Measurements from ENCODE around the gene CSGALNACT2. TPM values are rescaled to one million over a fixed set of nuclear protein-coding genes. Genes with fewer than 3 reads are reported as not detected.

The CSGALNACT2 gene
- total and polyA plus RNA-seq, 2 experiments from 2014 or later: 7.7 to 13.9 TPM

- Histone ChIP-seq H2AFZ (no peak overlapping the region), H3K9me2 (replicated peaks; ENCODE audit: insufficient read depth) (no peaks in the 10 kb centered on the region), H3K9me3 (ENCODE audit: low read depth) (no peaks in the 10 kb centered on the region), H3K36me3 (replicated peaks; ENCODE audit: insufficient read depth, low read depth) (no peaks in the 10 kb centered on the region), H3K27ac (no peak overlapping the region), H4K20me1 (ENCODE audit: insufficient read depth, poor library complexity, severe bottlenecking) (no peaks in the 10 kb centered on the region), H3K4me2 (no peak overlapping the region), H3K4me1 (ENCODE audit: insufficient read depth) (peaks cover 15% of the 10 kb centered on the region), H3K4me3 (no peak overlapping the region), H3K79me2 (peaks cover 13% of the 10 kb centered on the region), H3K27me3 (no peaks in the 10 kb centered on the region)
- DNase-seq (ENCODE audit: low spot score): no peak
- WGBS (ENCODE audit: low lambda C conversion rate, missing lambda C conversion rate): 73% methylated on average over 3 of the region's 3 CpGs
- TF ChIP-seq EZH2 (IDR thresholded peaks at IDR 0.05; ENCODE audit: borderline replicate concordance): no peak
- TF ChIP-seq EZH2phosphoT487 (IDR thresholded peaks at IDR 0.05; ENCODE audit: low read depth, severe bottlenecking, unreplicated experiment): no peak
- no peak for TF ChIP-seq CTCF (IDR thresholded peaks at IDR 0.05; ENCODE audit: poor library complexity)
These were observed 5.1 kb upstream of the CSGALNACT2 start for GRCh38 chr10:43132867-43133787.

GRCh38 chr10:43134126-43134905 lies 3.9 kb upstream of the CSGALNACT2 start:
- no peak for TF ChIP-seq CTCF (IDR thresholded peaks at IDR 0.05; ENCODE audit: poor library complexity)
- TF ChIP-seq EZH2 (IDR thresholded peaks at IDR 0.05; ENCODE audit: borderline replicate concordance): no peak
- no peak for TF ChIP-seq EZH2phosphoT487 (IDR thresholded peaks at IDR 0.05; ENCODE audit: low read depth, severe bottlenecking, unreplicated experiment)
- no peaks in the 10 kb centered on the region for H3K36me3 ChIP-seq (replicated peaks; ENCODE audit: insufficient read depth, low read depth)
- no peaks in the 10 kb centered on the region for H3K9me2 ChIP-seq (replicated peaks; ENCODE audit: insufficient read depth)
- H3K27ac ChIP-seq: no peak overlapping the region
- no peak overlapping the region for H2AFZ ChIP-seq
- no peak for DNase-seq (ENCODE audit: low spot score)
- H3K4me3 ChIP-seq: no peak overlapping the region
- peaks cover 15% of the 10 kb centered on the region for H3K4me1 ChIP-seq (ENCODE audit: insufficient read depth)
- 94% methylated on average over 5 of the region's 5 CpGs for WGBS (ENCODE audit: low lambda C conversion rate, missing lambda C conversion rate)
- H3K27me3 ChIP-seq: no peaks in the 10 kb centered on the region
- H3K79me2 ChIP-seq: peaks cover 18% of the 10 kb centered on the region
- H4K20me1 ChIP-seq (ENCODE audit: insufficient read depth, poor library complexity, severe bottlenecking): no peaks in the 10 kb centered on the region
- no peaks in the 10 kb centered on the region for H3K9me3 ChIP-seq (ENCODE audit: low read depth)
- no peak overlapping the region for H3K4me2 ChIP-seq

DNA sequence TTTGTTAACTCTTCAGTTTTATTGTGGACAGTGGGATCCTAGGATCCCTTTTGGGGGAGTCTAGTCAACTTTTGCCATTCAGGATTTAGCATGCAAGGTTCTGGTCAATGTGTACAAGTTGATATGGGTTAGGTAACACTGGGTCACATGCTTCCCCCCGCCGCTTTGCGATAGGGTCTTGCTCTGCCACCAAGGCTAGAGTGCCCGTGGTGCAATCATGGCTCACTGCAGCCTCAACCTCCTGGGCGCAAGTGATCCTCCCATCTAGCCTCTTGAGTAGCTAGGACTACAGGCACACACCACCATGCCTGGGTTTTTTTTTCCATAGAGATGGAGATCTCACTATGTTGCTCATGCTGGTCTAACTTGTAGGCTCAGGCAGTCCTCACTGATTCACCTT lies 3.2 kb upstream of the CSGALNACT2 start:
- no peak overlapping the region for H2AFZ ChIP-seq

More for the DNA sequence above, 3.2 kb upstream of the CSGALNACT2 start:
- H3K4me2 ChIP-seq: no peak overlapping the region
- TF ChIP-seq CTCF (IDR thresholded peaks at IDR 0.05; ENCODE audit: poor library complexity) (no peak), EZH2 (IDR thresholded peaks at IDR 0.05; ENCODE audit: borderline replicate concordance) (no peak), EZH2phosphoT487 (IDR thresholded peaks at IDR 0.05; ENCODE audit: low read depth, severe bottlenecking, unreplicated experiment) (no peak)
- H3K9me2 ChIP-seq (replicated peaks; ENCODE audit: insufficient read depth): no peaks in the 10 kb centered on the region
- H3K36me3 ChIP-seq (replicated peaks; ENCODE audit: insufficient read depth, low read depth): no peaks in the 10 kb centered on the region
- H3K9me3 ChIP-seq (ENCODE audit: low read depth): no peaks in the 10 kb centered on the region
- H3K27me3 ChIP-seq: no peaks in the 10 kb centered on the region
- H3K4me1 ChIP-seq (ENCODE audit: insufficient read depth): peaks cover 15% of the 10 kb centered on the region
- no peak overlapping the region for H3K27ac ChIP-seq
- H3K79me2 ChIP-seq: peaks cover 25% of the 10 kb centered on the region
- no peaks in the 10 kb centered on the region for H4K20me1 ChIP-seq (ENCODE audit: insufficient read depth, poor library complexity, severe bottlenecking)
- DNase-seq (ENCODE audit: low spot score): no peak
- WGBS (ENCODE audit: low lambda C conversion rate, missing lambda C conversion rate): 94% methylated on average over 5 of the region's 5 CpGs
- no peak overlapping the region for H3K4me3 ChIP-seq
